PC-3 (cell line): ENCODE measurements around the gene ATP8A2. TPM values are rescaled to one million over a fixed set of nuclear protein-coding genes. Genes with fewer than 3 reads are reported as not detected.

Experiments
- ATAC-seq: fragments of 200-7000 bp; cut with Tn5 transposase; 2 replicates; pipeline ENCODE4 v1.9.1; 2020; ENCODE audit warnings: mild to moderate bottlenecking, moderate library complexity
- BruUV-seq: library from RNA; stranded (reverse); fragments of 400-500 nt; replicated peaks from 2 replicates; lab custom pipeline; 2021; lab: Mats Ljungman, UMichigan
- CTCF ChIA-PET: fragments of 300-600 bp; sonication (Branson Sonifier 250); formaldehyde crosslinking; loops from one replicate; lab custom pipeline; 2022; ENCODE audit warnings: antibody characterized with exemption; lab: Charles Lee
- POLR2A ChIA-PET: fragments of 300-600 bp; sonication (Branson Sonifier 250); formaldehyde crosslinking; loops from one replicate; lab custom pipeline; 2022; ENCODE audit warnings: antibody characterized with exemption; ENCODE audit not compliant: unreplicated experiment; lab: Charles Lee
- DNase-seq: peaks from one replicate; pipeline ENCODE4 v3.0.0-alpha.2; 2015
- H2AFZ ChIP-seq: fragments of 300-600 bp; sonication (generic); 2 replicates; pipeline ENCODE4 v1.6.0; 2016; ENCODE audit warnings: antibody characterized with exemption, low read length
- H3F3A ChIP-seq: fragments of 300-600 bp; sonication (generic); one replicate; pipeline ENCODE4 v1.6.0; 2017; ENCODE audit warnings: antibody characterized with exemption, low read length, control low read depth, mild to moderate bottlenecking; ENCODE audit not compliant: unreplicated experiment
- H3K27ac ChIP-seq: fragments of 300-600 bp; sonication (generic); 2 replicates; pipeline ENCODE4 v1.5.1; 2016; ENCODE audit warnings: mild to moderate bottlenecking, low read length
- H3K27me3 ChIP-seq: fragments of 300-600 bp; sonication (generic); 2 replicates; pipeline ENCODE4 v1.6.1; 2016; ENCODE audit warnings: low read length, mixed read lengths
- H3K36me3 ChIP-seq: fragments of 300-600 bp; sonication (generic); 2 replicates; pipeline ENCODE4 v1.6.1; 2016; ENCODE audit warnings: low read depth, mixed run types, low read length, mixed read lengths
- H3K4me1 ChIP-seq: fragments of 300-600 bp; sonication (generic); 2 replicates; pipeline ENCODE4 v1.5.1; 2016; ENCODE audit warnings: low read length; ENCODE audit not compliant: insufficient read depth
- H3K4me2 ChIP-seq: fragments of 300-600 bp; sonication (generic); 2 replicates; pipeline ENCODE4 v1.6.0; 2016; ENCODE audit warnings: low read length
- H3K4me3 ChIP-seq: fragments of 300-600 bp; sonication (generic); 2 replicates; pipeline ENCODE4 v1.5.1; 2016; ENCODE audit warnings: mild to moderate bottlenecking, low read length, mixed read lengths
- H3K79me2 ChIP-seq: fragments of 300-600 bp; sonication (generic); 2 replicates; pipeline ENCODE4 v1.6.1; 2017; ENCODE audit warnings: low read length, mixed read lengths
- H3K9ac ChIP-seq: fragments of 300-600 bp; sonication (generic); 2 replicates; pipeline ENCODE4 v1.6.0; 2016; ENCODE audit warnings: mild to moderate bottlenecking, low read length
- H3K9me2 ChIP-seq: fragments of 300-600 bp; sonication (generic); replicated peaks from 2 replicates; pipeline ENCODE4 v1.6.1; 2016; ENCODE audit warnings: mixed run types, low read length, mixed read lengths
- H3K9me3 ChIP-seq: fragments of 300-600 bp; sonication (generic); 2 replicates; pipeline ENCODE4 v1.6.1; 2016; ENCODE audit warnings: low read length, mixed read lengths
- H4K20me1 ChIP-seq: fragments of 300-600 bp; sonication (generic); 2 replicates; pipeline ENCODE4 v1.6.1; 2016; ENCODE audit warnings: low read length, mixed read lengths
- CTCF ChIP-seq: fragments of 300-600 bp; sonication (generic); conservative IDR thresholded peaks from 2 replicates; pipeline ENCODE4 v1.5.1; 2017; ENCODE audit warnings: antibody characterized with exemption, low read depth, mild to moderate bottlenecking, low read length
- EZH2 ChIP-seq: fragments of 300-600 bp; sonication (generic); IDR thresholded peaks from one replicate; pipeline ENCODE4 v1.6.1; 2017; ENCODE audit warnings: antibody characterized with exemption, mild to moderate bottlenecking, low read length; ENCODE audit not compliant: unreplicated experiment
- EZH2phosphoT487 ChIP-seq: fragments of 300-600 bp; sonication (generic); IDR thresholded peaks from 2 replicates; pipeline ENCODE4 v1.6.1; 2018; ENCODE audit warnings: mild to moderate bottlenecking, antibody characterized with exemption, low read length, borderline replicate concordance
- intact Hi-C: fragments of 100-400 bp; cut with micrococcal nuclease; formaldehyde crosslinking; loops from 2 replicates; pipeline ENCODE4 v1.9.0; 2023
- total RNA-seq: library from RNA; depleted of rRNA; stranded (reverse); fragments of >200 nt; gene quantifications from 2 replicates; pipeline ENCODE4 v1.2.3, GENCODE V29; 2014

The ATP8A2 gene
- total RNA-seq, 1 experiment from 2014 or later = 0.04 TPM

- Histone ChIP-seq H3K4me3 (no peak overlapping the region), H3F3A (no peaks in the 10 kb centered on the region), H3K27ac (no peak overlapping the region), H3K36me3 (no peaks in the 10 kb centered on the region), H2AFZ (no peak overlapping the region), H3K27me3 (no peaks in the 10 kb centered on the region), H3K4me2 (no peak overlapping the region), H3K79me2 (no peaks in the 10 kb centered on the region), H3K4me1 (peaks cover 14% of the 10 kb centered on the region), H4K20me1 (no peaks in the 10 kb centered on the region), H3K9me3 (no peaks in the 10 kb centered on the region), H3K9ac (no peak overlapping the region), H3K9me2 (no peaks in the 10 kb centered on the region)
- TF ChIP-seq CTCF (no peak), EZH2 (no peak)
- no peak for DNase-seq
- no peak for ATAC-seq
- CTCF ChIA-PET = no interaction called here
- intact Hi-C loops = no loop called here
- POLR2A ChIA-PET = no interaction called here
- no TSS peak for BruUV-seq
These were observed 538.5 kb downstream of the ATP8A2 start for GRCh38 chr13:25910243-25910642.

- no peaks in the 10 kb centered on the region for H3K79me2 ChIP-seq
- no peaks in the 10 kb centered on the region for H3F3A ChIP-seq
- H3K27me3 ChIP-seq = no peaks in the 10 kb centered on the region
- no peaks in the 10 kb centered on the region for H4K20me1 ChIP-seq
- no peak for DNase-seq
- ChIA-PET POLR2A (no interaction called here), CTCF (no interaction called here)
- H3K27ac ChIP-seq = no peak overlapping the region
- no peaks in the 10 kb centered on the region for H3K9me2 ChIP-seq
- BruUV-seq = no TSS peak
- H2AFZ ChIP-seq = no peak overlapping the region
- intact Hi-C loops = no loop called here
- H3K4me1 ChIP-seq = peaks cover 7% of the 10 kb centered on the region
- H3K9ac ChIP-seq = no peak overlapping the region
- TF ChIP-seq EZH2phosphoT487 (no peak), CTCF (no peak), EZH2 (no peak)
- no peak overlapping the region for H3K4me3 ChIP-seq
- H3K9me3 ChIP-seq = no peaks in the 10 kb centered on the region
- no peak for ATAC-seq
- H3K36me3 ChIP-seq = no peaks in the 10 kb centered on the region
- H3K4me2 ChIP-seq = no peak overlapping the region
These were observed 539.2 kb downstream of the ATP8A2 start for GRCh38 chr13:25910991-25911419.

- Histone ChIP-seq H3K9me3 (no peaks in the 10 kb centered on the region), H3K79me2 (no peaks in the 10 kb centered on the region), H3K9ac (no peak overlapping the region), H3K27ac (no peak overlapping the region), H3K4me2 (no peak overlapping the region), H4K20me1 (no peaks in the 10 kb centered on the region), H3K36me3 (no peaks in the 10 kb centered on the region), H3K27me3 (no peaks in the 10 kb centered on the region), H3F3A (no peaks in the 10 kb centered on the region), H3K4me1 (no peaks in the 10 kb centered on the region), H2AFZ (no peak overlapping the region), H3K4me3 (no peak overlapping the region), H3K9me2 (no peaks in the 10 kb centered on the region)
- POLR2A ChIA-PET = no interaction called here
- CTCF ChIA-PET = no interaction called here
- intact Hi-C loops = no loop called here
- BruUV-seq = no TSS peak
- TF ChIP-seq EZH2phosphoT487 (no peak), EZH2 (no peak), CTCF (no peak)
- DNase-seq (no peak), ATAC-seq (no peak)
These were observed 541.2 kb downstream of the ATP8A2 start for GRCh38 chr13:25912961-25913360.
